CD4-positive, alpha-beta T cell treated with Interleukin-17A for 1 hour (primary cell): ENCODE measurements around the gene NUBP2.
"Not testable (repeated sequence)": the region's sequence is repeated elsewhere in the genome, so short reads cannot be mapped to it uniquely, and the experiment has no call there.

Experiments used
- DNase-seq: peaks from one replicate; pipeline ENCODE4 v3.0.0-alpha.2; 2020

Gene NUBP2

DNA sequence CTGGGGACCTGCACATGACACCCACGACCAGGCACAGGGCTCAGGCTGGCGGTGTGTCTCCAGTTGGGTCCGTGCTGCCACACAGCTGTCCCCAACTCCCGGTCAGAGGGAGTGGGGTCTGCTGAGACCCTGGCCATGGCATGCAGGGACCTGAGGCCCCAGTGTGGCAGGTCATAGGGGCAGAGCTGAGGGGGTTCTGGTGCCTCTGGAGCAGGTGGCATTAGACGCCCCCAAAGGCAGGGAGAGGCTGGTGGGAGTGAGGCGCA lies 4.2 kb downstream of the NUBP2 start:
- no peak for DNase-seq

DNA sequence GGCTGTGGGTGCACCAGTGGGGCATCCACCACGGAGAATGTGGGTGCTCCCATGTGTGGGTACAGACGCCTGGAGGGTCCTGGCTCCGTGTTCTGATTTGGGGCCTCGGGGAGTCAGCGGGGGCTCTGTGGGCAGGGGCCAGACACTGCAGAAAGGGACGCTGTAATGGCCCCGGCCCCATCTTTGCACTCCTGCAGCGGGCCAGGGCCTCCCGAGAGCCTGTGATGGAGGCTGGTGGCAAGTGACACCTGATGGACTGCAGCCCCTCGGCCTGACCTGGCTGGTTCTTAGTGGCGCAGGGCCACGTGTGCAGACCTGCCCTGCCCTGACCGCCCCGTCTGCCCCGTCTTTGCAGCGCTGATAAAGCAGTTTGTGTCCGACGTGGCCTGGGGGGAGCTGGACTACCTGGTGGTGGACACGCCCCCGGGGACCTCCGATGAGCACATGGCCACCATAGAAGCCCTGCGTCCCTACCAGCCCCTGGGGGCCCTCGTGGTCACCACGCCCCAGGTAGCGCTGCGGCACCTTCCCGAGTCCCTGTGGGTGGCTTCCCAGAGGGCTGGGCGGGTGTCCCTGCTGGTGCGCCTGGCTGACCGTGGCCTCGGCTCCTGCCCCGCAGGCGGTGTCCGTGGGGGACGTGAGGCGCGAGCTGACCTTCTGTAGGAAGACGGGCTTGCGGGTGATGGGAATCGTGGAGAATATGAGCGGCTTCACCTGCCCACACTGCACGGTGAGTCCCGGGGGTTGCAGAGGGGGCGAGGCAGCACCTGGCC lies 4.7 kb downstream of the NUBP2 start:
- no peak for DNase-seq

DNA sequence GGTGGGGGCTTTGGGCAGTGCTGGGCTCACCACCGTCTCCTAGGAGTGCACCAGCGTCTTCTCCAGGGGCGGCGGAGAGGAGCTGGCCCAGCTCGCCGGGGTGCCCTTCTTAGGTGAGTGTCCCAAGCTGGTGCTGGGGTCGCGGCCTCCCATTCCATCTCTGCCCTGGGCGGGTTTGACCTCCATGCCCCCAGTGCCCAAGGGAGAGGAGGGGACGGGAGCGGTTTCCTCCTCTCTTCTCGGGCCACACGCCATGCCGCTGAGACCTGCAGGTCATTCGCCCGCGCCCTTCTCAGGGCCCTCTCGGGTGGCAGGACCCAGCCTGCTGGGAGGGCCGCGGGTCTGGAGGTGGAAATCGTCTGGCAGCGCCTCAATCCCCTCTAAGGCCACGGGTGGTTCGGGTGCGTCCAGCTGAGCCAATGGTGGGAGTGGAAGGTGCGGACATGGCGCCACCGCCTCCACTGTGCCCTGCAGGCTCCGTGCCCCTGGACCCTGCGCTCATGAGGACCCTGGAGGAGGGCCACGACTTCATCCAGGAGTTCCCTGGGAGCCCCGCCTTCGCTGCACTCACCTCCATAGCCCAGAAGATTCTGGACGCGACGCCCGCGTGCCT lies 5.4 kb downstream of the NUBP2 start:
- no peak for DNase-seq

DNA sequence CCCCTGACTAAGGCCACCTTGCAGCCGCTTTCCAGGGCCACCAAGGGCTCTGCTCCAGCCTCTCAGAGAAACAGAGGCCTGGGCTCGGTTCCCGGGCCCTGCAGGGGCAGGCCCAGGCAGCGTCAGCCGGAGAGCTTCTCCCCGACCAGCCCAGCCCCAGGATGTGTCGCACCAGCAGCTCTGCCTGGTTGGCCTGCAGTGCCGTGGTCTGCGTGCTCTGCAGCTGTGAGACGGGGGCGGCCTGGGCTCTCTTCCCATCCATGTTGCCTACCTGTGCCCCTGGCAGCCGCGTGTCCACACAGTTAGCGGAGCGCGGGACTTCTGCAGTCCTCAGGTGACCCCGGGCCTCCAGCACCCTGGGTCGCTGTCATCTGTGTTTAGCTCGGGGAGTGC lies 5.9 kb downstream of the NUBP2 start:
- DNase-seq = no peak

DNA sequence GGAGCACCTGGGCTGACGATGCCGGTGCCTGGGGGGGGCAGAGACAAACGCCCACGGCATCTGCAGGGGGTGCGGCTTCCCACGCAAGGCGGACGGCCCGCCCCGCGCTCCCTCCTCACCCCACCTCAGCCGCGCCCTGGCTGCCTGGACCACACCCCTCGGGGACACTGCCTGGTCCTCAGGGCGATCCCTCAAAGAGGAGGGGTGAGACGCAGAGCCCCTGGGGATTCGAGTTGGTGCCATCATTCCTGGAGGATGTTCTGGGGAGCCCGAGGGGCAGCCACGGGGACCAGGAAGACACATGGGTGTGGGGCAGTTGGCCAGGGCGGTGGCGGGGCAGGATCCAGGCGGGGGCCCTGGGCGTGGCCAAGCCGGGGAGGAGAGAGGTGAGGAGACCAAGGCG lies 6.9 kb downstream of the NUBP2 start:
- DNase-seq = no peak

DNA sequence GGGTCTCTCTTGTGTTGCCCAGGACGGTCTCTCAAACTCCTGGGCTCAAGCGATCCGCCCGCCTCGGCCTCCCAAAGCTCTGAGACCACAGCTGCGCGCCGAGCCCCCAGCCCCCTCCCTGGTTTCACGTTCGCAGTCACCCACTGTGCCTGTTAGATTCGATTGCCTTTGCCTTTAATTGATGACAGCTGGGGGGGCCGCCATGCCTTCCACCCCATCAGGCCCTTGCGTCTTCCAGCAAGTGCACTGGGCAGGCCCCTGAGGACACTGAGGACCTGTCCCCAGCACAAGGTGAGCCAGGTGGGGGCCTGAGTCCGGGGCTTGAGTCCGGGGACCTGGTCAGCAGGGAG lies 7.5 kb downstream of the NUBP2 start:
- no peak for DNase-seq

DNA sequence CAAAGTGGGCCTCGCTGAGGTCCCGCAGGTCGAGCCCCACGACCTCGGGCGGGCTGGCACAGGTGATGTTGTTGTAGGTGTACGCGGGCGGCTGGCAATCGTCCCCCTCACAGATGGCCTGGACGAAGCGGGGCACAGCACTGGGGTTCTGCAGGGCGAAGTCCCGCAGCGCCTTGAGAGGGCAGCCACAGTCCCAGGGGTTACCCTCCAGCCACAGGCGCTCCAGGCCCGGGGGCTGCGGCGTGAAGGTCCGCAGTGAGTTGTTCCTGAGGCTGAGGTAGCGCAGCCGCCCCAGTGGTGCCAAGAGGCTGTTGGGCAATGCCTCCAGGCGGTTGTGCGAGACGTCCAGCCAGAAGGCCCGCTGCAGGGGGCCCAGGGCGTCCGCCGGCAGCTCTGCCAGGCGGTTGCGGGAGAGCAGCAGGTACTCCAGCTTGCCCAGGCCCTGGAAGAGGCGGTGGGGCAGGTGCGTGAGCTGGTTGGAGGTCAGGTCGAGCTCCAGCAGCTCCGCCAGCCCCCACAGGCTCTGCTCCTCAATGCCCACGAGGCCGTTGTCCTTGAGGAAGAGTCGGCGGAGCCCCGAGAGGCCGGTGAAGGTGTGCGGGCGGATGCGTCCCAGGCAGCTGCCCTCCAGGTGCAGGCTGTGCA lies 8.0 kb downstream of the NUBP2 start:
- no peak for DNase-seq

DNA sequence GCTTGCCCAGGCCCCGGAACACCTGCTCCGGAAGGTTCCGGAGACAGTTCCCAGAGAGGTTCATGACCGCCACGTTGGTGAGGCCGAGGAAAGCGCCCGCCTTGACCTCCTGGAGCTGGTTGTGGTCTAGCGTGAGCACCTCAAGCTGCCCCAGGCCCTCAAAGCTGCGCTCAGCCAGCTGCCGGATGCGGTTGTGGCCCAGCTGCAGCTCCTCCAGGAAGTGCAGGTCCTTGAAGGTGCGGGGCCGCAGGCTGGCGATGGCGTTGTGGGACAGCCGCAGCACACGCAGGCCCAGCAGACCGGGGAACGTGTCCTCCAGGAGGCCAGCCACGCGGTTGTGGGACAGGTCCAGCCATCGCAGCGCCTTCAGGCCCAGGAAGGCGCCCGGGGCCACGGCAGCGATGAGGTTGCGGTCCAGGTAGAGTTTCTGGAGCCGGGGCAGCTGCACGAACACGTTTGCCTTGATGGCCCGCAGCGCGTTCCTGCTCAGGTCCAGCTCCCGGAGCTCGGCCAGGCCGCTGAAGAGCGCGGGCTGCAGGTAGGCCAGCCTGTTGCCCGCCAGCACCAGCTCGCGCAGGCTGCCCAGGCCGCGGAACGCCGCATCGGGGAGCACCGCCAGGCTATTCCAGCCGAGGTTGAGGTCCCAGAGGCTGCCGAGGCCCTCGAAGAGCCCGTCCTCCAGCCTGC lies 8.6 kb downstream of the NUBP2 start:
- DNase-seq = no peak

DNA sequence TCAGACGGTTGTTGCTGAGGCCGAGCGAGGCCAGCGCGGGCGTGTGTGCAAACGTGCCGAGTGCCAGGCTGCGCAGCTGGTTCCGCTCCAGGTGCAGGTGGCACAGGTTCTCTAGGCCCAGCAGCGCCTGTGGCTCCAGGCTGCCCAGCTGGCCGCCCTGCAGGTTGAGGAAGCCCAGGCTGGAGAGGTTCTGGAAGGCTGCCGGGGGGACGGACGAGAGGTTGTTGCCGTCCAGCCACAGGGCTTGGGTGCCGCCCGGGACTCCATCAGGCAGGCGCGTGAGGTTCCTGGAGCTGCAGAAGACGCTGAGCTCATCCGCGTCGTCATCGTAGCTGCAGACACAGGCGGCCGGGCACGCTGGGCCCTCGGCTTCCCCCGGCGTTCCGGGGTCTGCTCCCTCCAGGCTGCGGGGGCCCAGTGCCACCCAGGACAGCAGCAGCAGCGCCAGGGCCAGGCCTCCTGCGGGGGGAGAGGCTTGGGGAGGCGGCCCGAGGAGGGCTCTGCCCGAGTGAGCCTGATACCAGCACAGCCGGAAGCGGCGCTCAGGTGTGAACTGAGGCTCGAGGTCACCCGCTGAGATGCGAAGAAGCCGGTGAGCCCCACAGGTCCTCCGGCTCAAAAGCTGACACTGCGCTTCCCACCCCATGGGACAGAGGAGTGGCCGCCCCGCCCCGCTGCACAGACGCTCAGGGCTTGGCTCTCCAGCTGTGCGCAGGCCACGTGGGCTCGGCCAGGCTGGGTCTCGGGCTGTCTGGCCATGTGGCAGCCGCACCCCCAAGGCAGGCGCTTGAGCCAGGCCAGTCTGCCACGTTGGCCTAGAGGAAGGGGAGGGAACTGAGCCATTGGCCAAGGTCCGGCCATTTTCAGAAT lies 9.4 kb downstream of the NUBP2 start:
- DNase-seq = no peak

DNA sequence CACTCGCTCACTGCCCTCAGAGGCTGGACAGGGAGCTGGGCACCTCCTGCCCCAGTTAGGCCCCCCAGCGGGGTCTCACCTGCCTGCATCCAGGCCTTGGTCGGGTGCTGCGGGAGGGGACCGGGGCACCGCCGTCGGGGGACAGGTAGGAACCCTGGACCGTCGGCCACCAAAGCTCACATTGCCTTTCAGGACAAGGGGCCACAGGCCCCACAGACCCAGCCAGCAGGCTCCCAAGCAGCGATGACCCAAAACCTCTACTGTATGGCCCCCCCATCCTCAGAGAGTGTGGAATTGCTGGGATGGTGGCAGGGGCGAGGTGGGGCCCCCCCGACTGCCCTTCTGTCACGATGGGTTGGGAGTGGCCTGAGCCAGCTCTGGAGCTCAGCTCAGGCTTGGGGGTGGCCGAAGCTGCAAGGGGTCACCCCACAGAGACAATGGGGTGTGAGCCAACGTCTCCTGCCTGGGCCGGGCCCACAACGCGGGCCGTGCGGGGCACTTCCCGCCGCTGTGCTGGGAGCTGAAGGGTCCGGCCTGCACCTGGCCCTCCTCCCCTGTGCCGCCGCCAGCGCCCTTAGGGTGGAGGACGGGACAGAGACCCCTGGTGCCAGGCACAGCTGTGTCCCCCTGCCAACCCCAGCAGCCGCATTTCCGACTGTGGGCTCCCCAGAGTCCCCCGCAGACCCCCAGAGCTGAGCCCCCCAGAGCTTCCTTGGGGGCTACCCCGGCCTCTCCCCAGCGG lies 10.2 kb downstream of the NUBP2 start:
- no peak for DNase-seq

DNA sequence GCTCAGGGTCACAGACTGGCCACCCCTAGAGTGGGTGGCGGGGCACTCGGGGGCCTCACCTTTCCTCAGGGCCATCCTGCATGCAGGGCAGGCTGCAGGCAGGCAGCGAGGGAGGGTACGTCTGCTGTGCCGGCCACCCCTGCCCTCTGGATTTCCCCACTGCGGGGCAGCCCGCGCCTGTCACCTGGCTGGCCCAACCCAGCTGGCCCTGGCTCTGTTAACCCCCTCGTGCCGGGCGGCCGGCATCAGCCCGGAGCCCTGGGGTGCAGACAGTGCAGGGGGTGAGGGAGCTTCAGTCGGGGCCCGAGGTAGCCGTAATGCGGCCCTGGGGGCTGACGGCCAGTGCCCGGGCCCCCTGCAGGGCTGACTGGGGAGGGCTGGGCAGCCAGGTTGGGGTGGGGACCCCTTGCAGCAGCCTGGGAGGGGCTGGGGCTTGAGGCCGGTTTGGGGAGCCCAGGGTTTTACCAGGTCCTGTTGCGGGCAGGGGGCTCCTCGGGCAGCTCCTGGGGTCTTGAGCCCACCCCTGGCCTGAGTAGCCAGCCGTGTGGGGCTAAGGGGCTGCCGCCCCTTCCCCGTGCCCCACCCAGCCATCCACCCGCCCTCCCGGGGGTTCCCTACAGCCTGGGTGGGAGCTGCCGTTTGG lies 10.9 kb downstream of the NUBP2 start, which contains the start of gene IGFALS:
TSS of gene IGFALS (minus strand) at position 128 of the 643 bp plus-strand sequence. CDS start at position 75, 53 bp downstream.
- DNase-seq = no peak

DNA sequence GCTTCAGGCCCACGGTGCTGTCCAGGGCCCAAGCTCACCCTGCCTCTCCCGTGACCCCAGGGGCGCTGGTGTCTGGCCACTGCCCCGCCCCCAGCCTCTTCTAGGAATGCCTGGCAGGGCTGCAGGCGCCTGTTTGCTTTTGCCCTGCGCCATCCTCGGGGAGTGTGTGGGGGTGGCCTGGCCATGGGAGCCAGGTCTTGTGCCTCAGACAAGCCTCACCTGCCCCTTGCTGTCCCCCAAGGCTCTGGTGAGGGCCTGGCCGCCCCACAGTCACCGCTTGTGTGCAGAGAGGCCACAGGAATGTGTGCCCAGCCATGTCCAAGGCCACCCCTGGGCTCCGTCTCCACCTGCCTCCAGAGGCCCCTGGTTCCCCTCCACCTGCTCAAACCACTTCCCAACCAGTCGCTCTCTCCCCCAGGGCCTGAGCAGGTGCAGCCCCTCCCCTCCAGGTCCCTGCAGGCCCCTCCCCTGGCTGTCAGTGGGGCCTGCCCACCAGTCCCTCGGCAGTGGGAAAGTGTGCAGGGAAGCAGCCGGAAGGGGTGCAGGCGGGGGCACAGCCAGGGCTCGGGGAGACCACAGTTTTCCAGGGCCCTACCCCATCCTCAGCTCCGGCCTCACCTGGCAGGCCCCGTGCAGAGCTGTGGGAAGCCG lies 11.6 kb downstream of the NUBP2 start:
- DNase-seq = no peak

DNA sequence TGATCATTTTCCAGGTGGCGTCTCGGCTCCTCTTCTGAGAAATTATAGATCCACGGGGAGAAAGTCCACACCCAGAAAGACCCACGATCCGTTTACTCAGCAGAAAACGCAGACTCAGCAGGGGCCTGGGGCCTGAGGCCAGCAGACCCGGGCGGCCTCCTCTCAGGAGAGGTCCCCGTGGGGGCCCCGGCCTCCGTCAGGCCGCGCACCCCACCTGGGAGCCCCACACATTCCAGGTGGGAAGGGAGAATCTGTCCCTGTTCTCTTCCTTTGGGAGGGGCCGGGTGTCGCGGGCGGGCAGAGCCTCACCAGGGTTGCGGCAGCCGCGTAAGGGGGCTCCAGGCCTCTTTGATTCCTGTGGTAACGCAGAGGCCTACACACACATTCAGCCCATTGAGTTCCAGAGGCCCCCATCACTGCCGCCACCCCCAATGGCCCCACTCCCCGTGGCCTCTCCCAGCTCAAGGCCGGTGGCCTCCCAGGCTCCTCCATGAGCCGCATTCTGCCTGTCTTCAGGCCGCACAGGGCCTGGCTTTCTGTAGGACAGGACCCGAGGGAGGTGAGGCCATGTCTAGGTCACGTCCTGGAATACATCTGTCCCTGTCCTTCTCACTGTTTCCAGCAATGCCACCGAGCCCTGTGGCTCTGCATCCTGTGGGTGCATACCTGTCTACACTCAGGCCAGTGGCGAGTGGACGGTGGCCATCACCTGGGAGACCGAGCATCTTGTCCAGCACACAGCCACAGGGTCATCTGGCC lies 12.3 kb downstream of the NUBP2 start:
- no peak for DNase-seq

DNA sequence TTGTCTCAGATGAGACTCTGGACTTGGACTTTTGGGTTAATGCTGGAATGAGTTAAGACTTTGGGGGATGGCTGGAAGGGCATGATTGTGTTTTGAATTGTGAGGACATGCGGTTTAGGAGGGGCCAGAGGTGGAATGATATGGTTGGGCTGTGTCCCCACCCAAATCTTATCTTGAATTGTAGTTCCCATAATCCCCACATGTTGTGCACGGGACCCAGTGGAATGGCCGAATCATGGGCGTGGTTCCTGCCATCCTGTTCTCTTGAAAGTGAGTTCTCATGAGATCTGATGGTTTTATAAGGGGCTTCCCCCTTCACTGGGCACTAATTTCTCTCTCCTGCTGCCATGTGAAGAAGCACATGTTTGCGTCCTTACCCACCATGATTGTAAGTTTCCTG lies 16.5 kb downstream of the NUBP2 start:
- DNase-seq = not testable (repeated sequence)

DNA sequence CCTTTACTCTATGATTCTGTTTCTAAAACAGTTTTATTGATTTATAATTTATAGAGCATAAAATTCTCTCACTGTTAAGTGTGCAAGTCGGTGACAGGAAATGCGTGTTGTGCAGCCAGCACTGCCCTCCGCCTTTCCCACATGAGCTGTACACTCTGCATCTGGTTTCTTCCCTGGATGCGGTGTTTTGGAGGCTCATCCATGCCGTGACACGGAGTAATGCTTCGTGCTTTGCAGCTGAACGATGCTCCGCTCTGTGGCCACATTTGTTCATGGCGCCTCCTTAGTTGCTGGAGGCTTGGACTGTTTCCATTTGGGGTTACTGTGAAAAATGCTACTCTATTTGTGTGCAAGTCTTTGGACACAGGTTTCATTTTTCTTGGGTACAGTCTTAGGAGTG lies 17.9 kb downstream of the NUBP2 start:
- no peak for DNase-seq

DNA sequence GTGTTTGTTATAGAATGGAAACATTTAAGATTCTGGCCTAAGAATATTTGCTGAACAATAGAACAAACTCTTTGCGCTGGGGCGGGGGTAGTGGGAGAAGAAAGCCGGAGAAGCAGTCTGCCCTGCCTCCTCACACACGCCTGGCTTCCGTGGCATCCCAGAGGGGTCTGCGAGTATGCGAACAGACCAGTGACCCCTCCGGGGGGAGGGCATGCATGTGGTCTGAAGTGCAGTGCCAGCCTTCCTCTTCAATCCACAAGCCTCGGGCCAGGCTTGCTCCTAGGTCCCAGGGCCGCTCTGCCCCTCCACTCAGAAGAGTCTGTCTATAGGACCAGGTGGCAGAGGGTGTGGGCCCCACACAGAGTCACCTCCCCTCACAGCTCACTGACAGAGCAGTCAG lies 24.9 kb downstream of the NUBP2 start:
- DNase-seq = no peak

DNA sequence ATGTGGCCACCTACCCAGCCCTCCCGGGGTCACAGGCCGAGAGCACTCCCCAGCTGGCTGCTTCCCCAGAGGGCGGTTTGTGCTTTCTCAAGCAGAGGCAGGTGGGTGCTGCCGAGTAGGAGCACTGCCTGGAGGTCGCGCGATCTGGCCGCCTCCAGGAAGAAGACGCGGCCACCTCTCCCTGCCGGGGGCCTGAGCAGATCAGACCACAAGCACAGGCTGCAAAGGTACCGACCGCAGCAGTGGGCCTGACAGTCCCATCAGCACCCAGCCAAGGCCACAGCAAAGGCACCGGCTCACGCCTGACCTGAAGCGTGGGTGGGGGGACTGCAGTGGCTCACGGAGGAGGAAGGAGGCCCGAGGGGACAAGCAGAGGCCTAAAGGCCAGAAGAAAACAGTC lies 25.9 kb downstream of the NUBP2 start:
- no peak for DNase-seq

DNA sequence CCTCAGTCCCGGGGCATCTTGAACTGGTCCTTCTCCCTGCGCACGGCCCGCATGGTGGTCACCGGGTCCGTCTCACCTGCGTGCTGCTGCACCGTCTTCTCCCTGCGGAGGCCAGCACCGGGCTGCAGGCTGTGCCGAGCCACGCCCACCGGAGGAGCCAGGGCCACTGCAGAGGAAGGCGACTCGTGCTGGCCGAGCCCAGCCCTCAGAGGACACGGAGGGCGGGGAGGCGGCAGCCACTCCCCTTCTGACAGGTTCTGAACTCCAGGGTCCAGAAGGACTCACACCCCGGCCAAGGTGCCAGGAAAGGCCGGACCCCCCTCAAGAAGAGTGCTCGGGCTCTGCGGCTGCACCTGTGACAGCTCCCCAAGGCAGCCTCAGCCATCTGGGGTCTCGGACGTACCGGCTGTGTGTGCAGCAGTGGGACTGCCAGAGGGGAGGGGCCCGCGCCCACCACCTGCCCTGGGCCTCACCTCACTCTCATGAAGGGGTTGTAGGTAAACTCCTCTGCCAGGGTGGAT lies 26.6 kb downstream of the NUBP2 start:
- DNase-seq = no peak

DNA sequence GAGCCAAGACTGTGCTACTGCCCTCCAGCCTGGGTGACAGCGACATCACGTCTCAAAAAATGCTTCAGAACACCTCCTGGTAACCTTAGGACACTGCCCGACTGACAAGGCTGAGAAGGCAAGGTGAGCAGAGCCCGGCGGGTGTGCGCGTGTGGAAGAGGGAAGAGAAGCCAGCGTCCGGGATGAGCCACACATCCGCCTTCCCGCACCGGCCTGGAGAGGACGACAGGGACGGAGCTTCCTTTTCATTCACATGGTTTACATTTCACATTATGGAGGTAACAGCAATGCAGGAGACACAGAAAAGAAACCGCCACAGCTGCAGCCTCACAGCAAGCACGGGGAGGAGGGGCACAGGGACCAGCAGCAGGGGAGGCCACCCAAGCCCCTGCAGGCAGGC lies 27.3 kb downstream of the NUBP2 start:
- no peak for DNase-seq

DNA sequence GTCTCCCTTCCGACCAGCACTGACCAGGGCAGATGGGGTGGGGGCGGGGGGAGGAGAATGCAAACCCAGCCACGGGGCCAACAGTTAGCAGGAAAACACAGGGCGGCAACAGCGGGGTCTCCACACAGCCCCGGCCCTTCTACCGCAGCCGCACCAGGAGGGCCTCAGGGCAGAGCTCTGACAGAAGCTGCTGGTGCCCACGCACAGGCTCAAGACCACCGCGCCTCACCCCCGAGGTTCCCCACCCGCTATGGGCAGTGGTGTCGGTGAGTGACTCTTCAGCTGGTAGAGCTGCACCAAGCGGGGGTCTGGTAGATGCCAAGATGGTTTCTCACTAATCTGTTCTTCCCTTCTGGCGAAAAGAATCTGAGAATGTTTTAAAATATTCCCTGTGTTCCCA lies 27.8 kb downstream of the NUBP2 start:
- DNase-seq = no peak
